Stomach (tissue), 9 donors: ENCODE data around the gene FERD3L. TPM values are rescaled to one million over a fixed set of nuclear protein-coding genes. Genes with fewer than 3 reads are reported as not detected.

ENCODE experiments used
- DNase-seq, 2 donors: peaks; one replicate each; pipeline versions ENCODE4 v3.0.0 to v3.0.0-alpha.2; 2013 to 2019
- H3K27ac ChIP-seq, 5 donors: fragments of 200-600 bp in 4 of 5; sonication (generic) in 4 of 5; one replicate each; pipeline ENCODE4 v1.5.1; 2013 to 2019; ENCODE audit warnings: mild to moderate bottlenecking in 1 of 5, moderate library complexity in 1 of 5
- H3K27me3 ChIP-seq, 3 donors: fragments of 200-600 bp; sonication (generic); one replicate each; pipeline ENCODE4 v1.5.1; 2017 to 2019; ENCODE audit warnings: mixed run types in 1 of 3
- H3K36me3 ChIP-seq, 4 donors: fragments of 200-600 bp; sonication (generic); 1 replicate in 3 of 4; 2 replicates in 1 of 4; pipeline ENCODE4 v1.5.1; 2016 to 2019
- H3K4me1 ChIP-seq, 4 donors: fragments of 200-600 bp; sonication (generic); one replicate each; pipeline ENCODE4 v1.5.1; 2016 to 2019
- H3K4me3 ChIP-seq, 4 donors: fragments of 200-600 bp; sonication (generic) in 3 of 4; one replicate each; pipeline ENCODE4 v1.5.1; 2016 to 2019; ENCODE audit warnings: mild to moderate bottlenecking in 1 of 4
- H3K9me3 ChIP-seq, 4 donors: fragments of 200-600 bp; sonication (generic); one replicate each; pipeline ENCODE4 v1.5.1; 2016 to 2019
- CTCF ChIP-seq, 7 experiments: fragments of 450-650 bp in 4 of 7; fragments of 200-600 bp in 3 of 7; sonication (generic) in 3 of 7; IDR thresholded peaks; one replicate each; pipeline ENCODE4 v1.5.1; 2016 to 2019; ENCODE audit warnings: antibody characterized with exemption in 7 of 7, control low read depth in 2 of 7, mild to moderate bottlenecking in 1 of 7
- EP300 ChIP-seq: sonication (generic); formaldehyde crosslinking; IDR thresholded peaks from one replicate; pipeline ENCODE4 v1.6.1; 2017; ENCODE audit warnings: antibody characterized with exemption
- POLR2A ChIP-seq, 4 donors: fragments of 450-650 bp; IDR thresholded peaks; one replicate each; pipeline ENCODE4 v1.6.1; 2016; ENCODE audit warnings: antibody characterized with exemption in 4 of 4, control low read depth in 2 of 4, mild to moderate bottlenecking in 1 of 4, moderate library complexity in 1 of 4
- POLR2AphosphoS5 ChIP-seq, 3 donors: sonication (generic); formaldehyde crosslinking; IDR thresholded peaks; one replicate each; pipeline ENCODE4 v1.6.1; 2016; ENCODE audit warnings: antibody characterized with exemption in 3 of 3
- WGBS, 5 donors: extraction: QIAGEN DNeasy Blood & Tissue Kit in 3 of 5; methylation state at CpG; one replicate each; pipeline versions ENCODE4 v1.1.5 to v1.1.7; 2013 to 2018; 5-methylcytosine and 5-hydroxymethylcytosine counted together
- intact Hi-C: fragments of 100-400 bp; cut with DNase I; formaldehyde crosslinking; loops from one replicate; pipeline ENCODE4 v1.15.1; 2023; ENCODE audit warnings: low total_unique reads
- polyA plus RNA-seq, 3 donors: library from polyadenylated mRNA; stranded (reverse); fragments of 200-250 nt; gene quantifications; one replicate each; pipeline ENCODE4 v1.2.3, GENCODE V29; 2013
- total RNA-seq, 5 donors: library from RNA; depleted of rRNA; stranded (reverse); fragments of >200 nt; gene quantifications; one replicate each; pipeline versions ENCODE4 v1.1.0 to v1.2.3, GENCODE V29; 2014 to 2016
- donor health status: healthy with polysubstance abuse.
- donor health status: Bipolar disorder and iron deficiency.
- donor health status: healthy.

Gene FERD3L
- total and polyA plus RNA-seq, 8 donors = not detected

GRCh38 chr7:19143881-19144574, 1.2 kb downstream of the FERD3L start:
- peaks cover 5 to 60% (median 28%) of the 10 kb centered on the region in 3 donors for H3K27me3 ChIP-seq
- peak overlapping the region in 2 of 4 donors; percentile 12 to 23 for H3K4me3 ChIP-seq
- no peak overlapping the region for H3K27ac ChIP-seq
- no peaks in the 10 kb centered on the region for H3K36me3 ChIP-seq
- WGBS, 5 donors = 3 to 10% (median 5%) methylated on average over 23 to 30 of the region's 30 CpGs
- peaks cover 0 to 17% (median 0%) of the 10 kb centered on the region in 4 donors for H3K9me3 ChIP-seq
- peak in 1 of 2 donors; percentile 5 for DNase-seq
- H3K4me1 ChIP-seq = peaks cover 0 to 22% (median 10%) of the 10 kb centered on the region in 4 donors
- TF ChIP-seq POLR2A (IDR thresholded peaks at IDR 0.05) (no peak), POLR2AphosphoS5 (IDR thresholded peaks at IDR 0.05) (no peak), EP300 (no peak), CTCF (IDR thresholded peaks at IDR 0.05) (no peak)
- intact Hi-C loops = no loop called here

DNA sequence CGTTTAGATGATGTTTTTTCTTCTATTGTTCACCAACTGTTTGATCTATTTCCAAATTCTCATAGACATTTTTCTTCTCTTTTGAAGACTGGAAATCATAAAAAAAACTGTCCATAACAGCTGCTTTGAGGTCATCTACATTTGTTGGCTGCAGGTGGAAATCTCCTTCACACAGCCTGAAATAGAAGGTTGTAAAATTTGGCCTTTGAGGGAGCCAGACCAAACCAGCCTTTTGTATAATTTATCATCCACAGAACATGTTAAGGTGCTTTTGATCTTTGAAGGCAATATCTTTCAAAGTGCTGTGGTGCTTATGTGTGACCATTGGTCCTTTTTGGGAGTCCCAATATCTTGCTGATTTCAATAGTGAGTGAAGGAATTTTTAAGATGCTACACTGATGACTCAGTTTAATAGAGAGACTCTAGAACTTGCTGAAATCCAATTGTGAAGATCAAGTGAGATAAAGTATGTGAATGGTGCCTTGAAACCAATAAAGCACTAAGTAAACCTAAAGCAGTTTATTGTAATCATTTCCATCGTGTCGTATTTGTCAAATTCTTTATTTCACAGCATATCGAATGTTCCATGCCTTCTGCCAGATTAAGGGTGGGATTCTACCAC, 5.4 kb downstream of the FERD3L start:
- Histone ChIP-seq H3K4me3 (no peak overlapping the region), H3K36me3 (no peaks in the 10 kb centered on the region), H3K4me1 (peaks cover 0 to 12% (median 5%) of the 10 kb centered on the region in 4 donors), H3K9me3 (peaks cover 0 to 10% (median 0%) of the 10 kb centered on the region in 4 donors), H3K27ac (no peak overlapping the region), H3K27me3 (peaks cover 0 to 28% (median 16%) of the 10 kb centered on the region in 3 donors)
- no peak for DNase-seq
- intact Hi-C loops = no loop called here
- TF ChIP-seq EP300 (no peak), POLR2A (IDR thresholded peaks at IDR 0.05) (no peak), POLR2AphosphoS5 (IDR thresholded peaks at IDR 0.05) (no peak), CTCF (IDR thresholded peaks at IDR 0.05) (no peak)
- 76 to 82% (median 79%) methylated on average over 4 of the region's 4 CpGs for WGBS, 5 donors

GRCh38 chr7:19133886-19134285, 11.3 kb downstream of the FERD3L start:
- Histone ChIP-seq H3K27ac (no peak overlapping the region), H3K27me3 (peaks cover 0 to 11% (median 0%) of the 10 kb centered on the region in 3 donors), H3K4me1 (no peaks in the 10 kb centered on the region), H3K36me3 (no peaks in the 10 kb centered on the region), H3K9me3 (no peaks in the 10 kb centered on the region), H3K4me3 (no peak overlapping the region)
- no peak for DNase-seq
- intact Hi-C loops = no loop called here
- 50 to 68% (median 63%) methylated on average over 4 of the region's 4 CpGs for WGBS, 5 donors
- TF ChIP-seq POLR2A (IDR thresholded peaks at IDR 0.05) (no peak), EP300 (no peak), CTCF (IDR thresholded peaks at IDR 0.05) (no peak), POLR2AphosphoS5 (IDR thresholded peaks at IDR 0.05) (no peak)

GRCh38 chr7:19133390-19133789, 11.8 kb downstream of the FERD3L start:
- intact Hi-C loops = no loop called here

More at GRCh38 chr7:19133390-19133789, 11.8 kb downstream of the FERD3L start:
- Histone ChIP-seq H3K4me3 (no peak overlapping the region), H3K27me3 (peaks cover 0 to 11% (median 0%) of the 10 kb centered on the region in 3 donors), H3K36me3 (no peaks in the 10 kb centered on the region), H3K27ac (no peak overlapping the region), H3K9me3 (no peaks in the 10 kb centered on the region), H3K4me1 (no peaks in the 10 kb centered on the region)
- TF ChIP-seq POLR2AphosphoS5 (IDR thresholded peaks at IDR 0.05) = no peak
- TF ChIP-seq EP300 = no peak
- TF ChIP-seq CTCF (IDR thresholded peaks at IDR 0.05) = no peak
- no peak for DNase-seq
- WGBS, 5 donors = 56 to 74% (median 58%) methylated on average over 4 of the region's 4 CpGs
